GM12878 (cell line): Measurements from ENCODE around the gene ZMIZ1. TPM values are rescaled to one million over a fixed set of nuclear protein-coding genes. Genes with fewer than 3 reads are reported as not detected.

ENCODE experiments used
- ATAC-seq: fragments of 200-7000 bp; cut with Tn5 transposase; 3 replicates; pipeline ENCODE4 v1.9.1; 2020; ENCODE audit warnings: mild to moderate bottlenecking, moderate library complexity
- BruUV-seq: library from RNA; stranded (reverse); fragments of 400-500 nt; replicated peaks from 2 replicates; lab custom pipeline; 2021; lab: Mats Ljungman, UMichigan
- CTCF ChIA-PET: fragments of 300-600 bp; sonication (Branson Sonifier 250); formaldehyde crosslinking; extraction: SDS; loops from one replicate; lab custom pipeline; 2021; ENCODE audit warnings: inconsistent platforms; lab: Yijun Ruan, JAX
- POLR2A ChIA-PET: fragments of 350-600 bp; formaldehyde crosslinking; extraction: SDS; loops from one replicate; lab custom pipeline; 2021; ENCODE audit warnings: inconsistent platforms; lab: Charles Lee
- RAD21 ChIA-PET: fragments of 300-600 bp; sonication (Branson Sonifier 250); formaldehyde crosslinking; loops from one replicate; lab custom pipeline; 2023; ENCODE audit warnings: antibody characterized with exemption; ENCODE audit not compliant: unreplicated experiment; lab: Charles Lee
- SMC1A ChIA-PET: fragments of 300-600 bp; sonication (Branson Sonifier 250); formaldehyde crosslinking; loops from one replicate; lab custom pipeline; 2023; ENCODE audit not compliant: unreplicated experiment, uncharacterized antibody; lab: Charles Lee
- DNase-seq: peaks from one replicate; pipeline ENCODE4 v3.0.0-alpha.2; 2011; ENCODE audit warnings: low read depth, low spot score
- FAIRE-seq: peaks from 3 replicates; lab custom pipeline; 2011; peaks lifted over from hg19 to GRCh38; lab: Jason Lieb, UNC
- H2AFZ ChIP-seq: 2 replicates; pipeline ENCODE4 v1.6.0; 2011; ENCODE audit warnings: low read depth, low read length, control low read depth; ENCODE audit not compliant: control insufficient read depth
- H3K27ac ChIP-seq: 2 replicates; pipeline ENCODE4 v1.5.1; 2011; ENCODE audit warnings: control low read depth; ENCODE audit not compliant: control insufficient read depth, insufficient read depth
- H3K27me3 ChIP-seq, 2 experiments: replicated peaks in 1 of 2; 2 replicates each; pipeline versions ENCODE4 v1.6.0 to v1.6.1; 2011; ENCODE audit warnings: low read length in 1 of 2; ENCODE audit not compliant: control insufficient read depth in 2 of 2, insufficient read depth in 2 of 2
- H3K36me3 ChIP-seq, 2 experiments: 2 replicates each; pipeline ENCODE4 v1.5.1; 2011; ENCODE audit warnings: low read length in 1 of 2; ENCODE audit not compliant: control insufficient read depth in 2 of 2, insufficient read depth in 2 of 2
- H3K4me1 ChIP-seq: 2 replicates; pipeline ENCODE4 v1.6.1; 2011; ENCODE audit warnings: mild to moderate bottlenecking, low read length, moderate library complexity, mixed read lengths; ENCODE audit not compliant: control insufficient read depth, insufficient read depth
- H3K4me2 ChIP-seq: 2 replicates; pipeline ENCODE4 v1.6.0; 2011; ENCODE audit warnings: control low read depth; ENCODE audit not compliant: control insufficient read depth, insufficient read depth
- H3K4me3 ChIP-seq: fragments of 200-600 bp; sonication (generic); 2 replicates; pipeline ENCODE4 v1.5.1; 2016
- H3K79me2 ChIP-seq: 2 replicates; pipeline ENCODE4 v1.6.0; 2011; ENCODE audit warnings: low read length; ENCODE audit not compliant: control insufficient read depth, insufficient read depth
- H3K9ac ChIP-seq: 2 replicates; pipeline ENCODE4 v1.8.0; 2011; ENCODE audit warnings: low read length, control low read depth, mixed read lengths; ENCODE audit not compliant: control insufficient read depth, insufficient read depth
- H3K9me3 ChIP-seq: replicated peaks from 3 replicates; pipeline ENCODE4 v1.5.1; 2011; ENCODE audit warnings: mild to moderate bottlenecking, low read length; ENCODE audit not compliant: control insufficient read depth, insufficient read depth
- H4K20me1 ChIP-seq: 2 replicates; pipeline ENCODE4 v1.6.0; 2011; ENCODE audit not compliant: control insufficient read depth, insufficient read depth
- BCL11A ChIP-seq: IDR thresholded peaks from 2 replicates; pipeline ENCODE4 v1.6.1; 2011; ENCODE audit warnings: low read depth, low read length
- BHLHE40 ChIP-seq, 2 experiments: fragments of 450-650 bp in 1 of 2; IDR thresholded peaks; 2 replicates each; pipeline ENCODE4 v1.6.1; 2011 to 2017; ENCODE audit warnings: low read depth in 2 of 2, borderline replicate concordance in 1 of 2, improper control_type of control experiment in 1 of 2, low read length in 1 of 2, mild to moderate bottlenecking in 1 of 2
- CBFB ChIP-seq: IDR thresholded peaks from 2 replicates; pipeline ENCODE4 v1.6.1; 2016; ENCODE audit warnings: antibody characterized with exemption, low read depth
- CHD2 ChIP-seq: IDR thresholded peaks from 2 replicates; pipeline ENCODE4 v1.6.1; 2011; ENCODE audit warnings: low read depth, low read length, improper control_type of control experiment, borderline replicate concordance
- GATAD2B ChIP-seq: fragments of 450-650 bp; conservative IDR thresholded peaks from 2 replicates; pipeline ENCODE4 v1.6.1; 2017; ENCODE audit warnings: low read depth, mild to moderate bottlenecking, moderate library complexity
- IKZF1 ChIP-seq: fragments of 450-650 bp; conservative IDR thresholded peaks from 2 replicates; pipeline ENCODE4 v1.6.1; 2017; ENCODE audit warnings: antibody characterized with exemption, mild to moderate bottlenecking
- IKZF2 ChIP-seq, 2 experiments: fragments of 450-650 bp; IDR thresholded peaks; 2 replicates each; pipeline ENCODE4 v1.6.1; 2017; ENCODE audit warnings: mild to moderate bottlenecking in 2 of 2, moderate library complexity in 2 of 2
- IRF4 ChIP-seq: IDR thresholded peaks from 2 replicates; pipeline ENCODE4 v1.6.1; 2011; ENCODE audit warnings: low read depth, low read length
- MEF2A ChIP-seq: IDR thresholded peaks from 2 replicates; pipeline ENCODE4 v1.6.1; 2011; ENCODE audit warnings: low read depth, mild to moderate bottlenecking, low read length, moderate library complexity; ENCODE audit not compliant: insufficient read depth
- MEF2B ChIP-seq: fragments of 450-650 bp; IDR thresholded peaks from 2 replicates; pipeline ENCODE4 v1.6.1; 2018; ENCODE audit warnings: mild to moderate bottlenecking, moderate library complexity; ENCODE audit not compliant: partially characterized antibody, poor library complexity, severe bottlenecking
- NFXL1 ChIP-seq: fragments of 450-650 bp; IDR thresholded peaks from 2 replicates; pipeline ENCODE4 v1.6.1; 2017; ENCODE audit warnings: antibody characterized with exemption, mild to moderate bottlenecking, borderline replicate concordance
- NR2C1 ChIP-seq: fragments of 450-650 bp; IDR thresholded peaks from 2 replicates; pipeline ENCODE4 v1.6.1; 2017; ENCODE audit warnings: antibody characterized with exemption, mild to moderate bottlenecking, moderate library complexity
- NR2F1 ChIP-seq: fragments of 450-650 bp; conservative IDR thresholded peaks from 2 replicates; pipeline ENCODE4 v1.6.1; 2017; ENCODE audit warnings: mild to moderate bottlenecking
- PAX5 ChIP-seq: IDR thresholded peaks from 2 replicates; pipeline ENCODE4 v1.6.1; 2011; ENCODE audit warnings: low read depth, low read length, borderline replicate concordance
- PML ChIP-seq: IDR thresholded peaks from 2 replicates; pipeline ENCODE4 v1.6.1; 2012; ENCODE audit warnings: low read length, inconsistent platforms
- POLR2A ChIP-seq: IDR thresholded peaks from 2 replicates; pipeline ENCODE4 v1.6.1; 2011; ENCODE audit warnings: low read depth, mild to moderate bottlenecking, low read length
- POLR2AphosphoS5 ChIP-seq: IDR thresholded peaks from 2 replicates; pipeline ENCODE4 v1.6.1; 2011; ENCODE audit warnings: mild to moderate bottlenecking, low read length, inconsistent platforms
- POU2F2 ChIP-seq: IDR thresholded peaks from 3 replicates; pipeline ENCODE4 v1.6.1; 2011; ENCODE audit warnings: low read depth, mild to moderate bottlenecking, low read length, borderline replicate concordance
- RUNX3 ChIP-seq: IDR thresholded peaks from 2 replicates; pipeline ENCODE4 v1.6.1; 2012; ENCODE audit warnings: low read length, inconsistent platforms
- SMARCA5 ChIP-seq: fragments of 450-650 bp; IDR thresholded peaks from 2 replicates; pipeline ENCODE4 v1.6.1; 2017; ENCODE audit warnings: mild to moderate bottlenecking
- SPI1 ChIP-seq: IDR thresholded peaks from 2 replicates; pipeline ENCODE4 v1.6.1; 2011; ENCODE audit warnings: low read depth, mild to moderate bottlenecking, low read length, moderate library complexity, borderline replicate concordance; ENCODE audit not compliant: insufficient read depth
- TAF1 ChIP-seq: IDR thresholded peaks from 2 replicates; pipeline ENCODE4 v1.6.1; 2011; ENCODE audit warnings: mild to moderate bottlenecking, low read depth, low read length, borderline replicate concordance
- TCF12 ChIP-seq: IDR thresholded peaks from 2 replicates; pipeline ENCODE4 v1.6.1; 2011; ENCODE audit warnings: low read depth, mild to moderate bottlenecking, low read length
- ZZZ3 ChIP-seq: IDR thresholded peaks from 2 replicates; pipeline ENCODE4 v1.6.1; 2011; ENCODE audit warnings: low read depth; ENCODE audit not compliant: control insufficient read depth, insufficient read length
- WGBS: methylation state at CpG from one replicate; pipeline ENCODE4 v1.1.6; 2016; ENCODE audit warnings: low lambda C conversion rate; ENCODE audit not compliant: insufficient replicate concordance, insufficient coverage; ENCODE audit errors: missing lambda C conversion rate; 5-methylcytosine and 5-hydroxymethylcytosine counted together
- in situ Hi-C: fragments of 300-500 bp; cut with MboI; formaldehyde crosslinking; loops from 9 replicates; pipeline ENCODE4 v1.14.3; 2018; ENCODE audit warnings: mixed read lengths
- intact Hi-C: fragments of 100-400 bp; cut with micrococcal nuclease; formaldehyde crosslinking; loops from one replicate; pipeline ENCODE4 v1.14.2; 2022; ENCODE audit not compliant: unreplicated experiment
- polyA plus RNA-seq, 11 experiments: library from polyadenylated mRNA; depleted of rRNA in 4 of 11; unstranded in 6 of 11; stranded (reverse) in 5 of 11; fragments of >200 nt; fragmentation: Nextera tagmentation in 4 of 11; fragmentation: Illumina TruSeq in 1 of 11; extraction: Ambion mirVana in 4 of 11; extraction: Trizol in 1 of 11; gene quantifications; 1 replicate in 1 of 11; 2 replicates in 10 of 11; pipeline versions ENCODE4 v1.2.1 to v1.2.3, GENCODE V29; 2011 to 2016; ENCODE audit warnings: inconsistent platforms in 2 of 11, missing spikeins in 2 of 11, low read depth in 1 of 11
- total RNA-seq, 4 experiments: library from RNA; depleted of rRNA in 3 of 4; stranded (reverse); fragments of >200 nt in 3 of 4; fragmentation: Illumina TruSeq in 1 of 4; extraction: Trizol in 1 of 4; gene quantifications; 2 replicates each; pipeline versions ENCODE4 v1.2.1 to v1.2.3, GENCODE V29; 2013 to 2021
- TF ChIP-seq, protein P1 (sequence below): fragments of 450-650 bp; IDR thresholded peaks from 2 replicates; pipeline ENCODE4 v1.6.1; 2017; ENCODE audit warnings: low read depth, mild to moderate bottlenecking, moderate library complexity
- TF ChIP-seq, protein P2 (sequence below): IDR thresholded peaks from 2 replicates; pipeline ENCODE4 v1.6.1; 2011; ENCODE audit warnings: low read depth, mild to moderate bottlenecking, low read length, moderate library complexity, borderline replicate concordance; ENCODE audit errors: extremely low read depth

The ZMIZ1 gene
- total and polyA plus RNA-seq, 10 of the 15 experiments (the other 5 are each of a cell fraction or from before 2014, with no cell fraction given) = 3.1 to 82.3 (median 14.9) TPM

DNA sequence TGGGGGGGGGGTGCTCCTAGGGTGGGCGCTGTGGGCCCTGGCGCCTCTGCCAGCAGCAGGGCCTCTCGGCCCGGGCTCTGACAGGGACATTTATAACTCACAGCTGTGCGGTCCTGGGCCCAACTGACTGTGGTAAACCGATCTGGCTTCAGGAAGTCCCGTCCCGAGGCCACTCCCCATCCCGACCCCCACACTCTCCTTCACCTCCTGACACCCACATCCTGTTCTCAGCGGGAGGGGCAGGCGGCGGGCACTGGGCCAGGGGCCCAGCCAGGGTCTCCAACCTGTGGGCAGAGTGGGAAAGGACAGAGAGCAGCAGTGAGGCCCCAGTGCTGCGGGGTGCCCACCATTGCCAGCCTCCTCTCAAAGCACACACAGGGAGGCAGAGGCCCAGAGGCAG, 69.1 kb downstream of the ZMIZ1 start:
- WGBS = 15% methylated on average over 9 of the region's 13 CpGs
- Histone ChIP-seq H3K9me3 (no peaks in the 10 kb centered on the region), H3K9ac (peak overlapping the region; percentile 45; the same call in 1 of the 2 replicates), H3K27ac (peak overlapping the region; percentile 52), H3K36me3 (no peaks in the 10 kb centered on the region), H3K27me3 (no peaks in the 10 kb centered on the region), H3K4me2 (peak overlapping the region; percentile 93), H3K4me3 (peak overlapping the region; percentile 35; the same call in 1 of the 2 replicates), H3K79me2 (no peaks in the 10 kb centered on the region), H4K20me1 (no peaks in the 10 kb centered on the region), H2AFZ (peak overlapping the region; percentile 61), H3K4me1 (peaks cover 28% of the 10 kb centered on the region)
- peak; percentile 90 for ATAC-seq
- POLR2A ChIA-PET = no interaction called here
- in situ Hi-C loops = no loop called here
- RAD21 ChIA-PET = no interaction called here
- BruUV-seq = no TSS peak
- intact Hi-C loops = no loop called here
- FAIRE-seq = no peak
- peak; percentile 26 for DNase-seq
- CTCF ChIA-PET = interaction anchor here (0.7 to 1.1 kb wide), 5 partner anchors 58 to 1090 kb away, joined by 3 to 4 read pairs (median 3); no protein-coding TSS in a partner anchor
- SMC1A ChIA-PET = no interaction called here
- TF ChIP-seq NR2F1 (peak; percentile 92), SMARCA5 (0 out of 2 replicates have a peak, but pooled peaks have one; percentile 31), POU2F2 (0 out of 3 replicates have a peak, but pooled peaks have one; percentile 21), POLR2A (peak; percentile 61; the same call in 1 of the 2 replicates), CBFB (peak; percentile 55; the same call in 1 of the 2 replicates), PML (no peak), PAX5 (peak; percentile 22; the same call in 1 of the 2 replicates), MEF2B (peak; percentile 14), MEF2A (0 out of 2 replicates have a peak, but pooled peaks have one; percentile 41), NFXL1 (no peak), TCF12 (peak; percentile 90), CHD2 (peak; percentile 44; the same call in 1 of the 2 replicates), IKZF1 (peak; percentile 64), GATAD2B (peak; percentile 77; the same call in 1 of the 2 replicates), IRF4 (0 out of 2 replicates have a peak, but pooled peaks have one; percentile 10), POLR2AphosphoS5 (peak; percentile 55; the same call in 1 of the 2 replicates), RUNX3 (peak; percentile 88), IKZF2 (IDR thresholded peaks at IDR 0.05) (peak; percentile 64 to 71; a peak in 3 of 4 replicates), BHLHE40 (IDR thresholded peaks at IDR 0.05; ENCODE audit: borderline replicate concordance in 1 of 2, low read depth in 2 of 2, low read length in 1 of 2) (peak; percentile 18 to 24; a peak in 1 of 4 replicates), SPI1 (0 out of 2 replicates have a peak, but pooled peaks have one; percentile 5), NR2C1 (no peak), TAF1 (peak; percentile 60; the same call in 1 of the 2 replicates), BCL11A (0 out of 2 replicates have a peak, but pooled peaks have one; percentile 4), ZZZ3 (no peak)
- TF ChIP-seq, protein P1, sequence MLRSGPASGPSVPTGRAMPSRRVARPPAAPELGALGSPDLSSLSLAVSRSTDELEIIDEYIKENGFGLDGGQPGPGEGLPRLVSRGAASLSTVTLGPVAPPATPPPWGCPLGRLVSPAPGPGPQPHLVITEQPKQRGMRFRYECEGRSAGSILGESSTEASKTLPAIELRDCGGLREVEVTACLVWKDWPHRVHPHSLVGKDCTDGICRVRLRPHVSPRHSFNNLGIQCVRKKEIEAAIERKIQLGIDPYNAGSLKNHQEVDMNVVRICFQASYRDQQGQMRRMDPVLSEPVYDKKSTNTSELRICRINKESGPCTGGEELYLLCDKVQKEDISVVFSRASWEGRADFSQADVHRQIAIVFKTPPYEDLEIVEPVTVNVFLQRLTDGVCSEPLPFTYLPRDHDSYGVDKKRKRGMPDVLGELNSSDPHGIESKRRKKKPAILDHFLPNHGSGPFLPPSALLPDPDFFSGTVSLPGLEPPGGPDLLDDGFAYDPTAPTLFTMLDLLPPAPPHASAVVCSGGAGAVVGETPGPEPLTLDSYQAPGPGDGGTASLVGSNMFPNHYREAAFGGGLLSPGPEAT = peak; percentile 45; the same call in 1 of the 2 replicates
- TF ChIP-seq, protein P2, sequence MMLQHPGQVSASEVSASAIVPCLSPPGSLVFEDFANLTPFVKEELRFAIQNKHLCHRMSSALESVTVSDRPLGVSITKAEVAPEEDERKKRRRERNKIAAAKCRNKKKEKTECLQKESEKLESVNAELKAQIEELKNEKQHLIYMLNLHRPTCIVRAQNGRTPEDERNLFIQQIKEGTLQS = no peak
